ENCODE measurements around the gene PCGF2.
A peak's percentile ranks its signal among the peaks of the same experiment; 100 is the strongest.
"Not testable (repeated sequence)": the region's sequence is repeated elsewhere in the genome, so short reads cannot be mapped to it uniquely, and the experiment has no call there.

Gene PCGF2

GRCh38 chr17:38748149-38748891, at the start of gene PCGF2:
Gene PCGF2 (minus strand): TSS chr17:38748336. CDS start chr17:38740402, 7,934 bp downstream.
- peak; percentile 94 for DNase-seq (ENCODE audit: low read depth, low spot score)

GRCh38 chr17:38797828-38798227, 49.7 kb upstream of the PCGF2 start:
- DNase-seq (ENCODE audit: low read depth, low spot score), result no peak

GRCh38 chr17:38797158-38797490, 49.0 kb upstream of the PCGF2 start:
- DNase-seq (ENCODE audit: low read depth, low spot score), result no peak

- DNase-seq (ENCODE audit: low read depth, low spot score), result no peak
Measured at GRCh38 chr17:38796451-38797157, 48.5 kb upstream of the PCGF2 start.

- no peak for DNase-seq (ENCODE audit: low read depth, low spot score)
Measured at GRCh38 chr17:38794221-38794620, 46.1 kb upstream of the PCGF2 start.

- DNase-seq (ENCODE audit: low read depth, low spot score), result no peak
Measured at GRCh38 chr17:38791162-38791561, 43.0 kb upstream of the PCGF2 start.

- not testable (repeated sequence) for DNase-seq (ENCODE audit: low read depth, low spot score)
Measured at GRCh38 chr17:38790148-38790707, 42.1 kb upstream of the PCGF2 start.

GRCh38 chr17:38789185-38789584, 41.0 kb upstream of the PCGF2 start:
- peak; percentile 28 for DNase-seq (ENCODE audit: low read depth, low spot score)

- not testable (repeated sequence) for DNase-seq (ENCODE audit: low read depth, low spot score)
Measured at GRCh38 chr17:38787999-38788398, 39.9 kb upstream of the PCGF2 start.

- no peak for DNase-seq (ENCODE audit: low read depth, low spot score)
Measured at GRCh38 chr17:38786372-38786771, 38.2 kb upstream of the PCGF2 start.

- no peak for DNase-seq (ENCODE audit: low read depth, low spot score)
Measured at GRCh38 chr17:38783227-38783626, 35.1 kb upstream of the PCGF2 start.

- no peak for DNase-seq (ENCODE audit: low read depth, low spot score)
Measured at GRCh38 chr17:38779965-38780752, 32.0 kb upstream of the PCGF2 start.

- DNase-seq (ENCODE audit: low read depth, low spot score), result no peak
Measured at GRCh38 chr17:38777641-38778250, 29.6 kb upstream of the PCGF2 start.

- DNase-seq (ENCODE audit: low read depth, low spot score), result no peak
Measured at GRCh38 chr17:38773258-38773657, 25.1 kb upstream of the PCGF2 start.

GRCh38 chr17:38768417-38768816, 20.3 kb upstream of the PCGF2 start:
- no peak for DNase-seq (ENCODE audit: low read depth, low spot score)

GRCh38 chr17:38766341-38766740, 18.2 kb upstream of the PCGF2 start:
- DNase-seq (ENCODE audit: low read depth, low spot score), result no peak

- no peak for DNase-seq (ENCODE audit: low read depth, low spot score)
Measured at GRCh38 chr17:38762231-38762630, 14.1 kb upstream of the PCGF2 start.

- DNase-seq (ENCODE audit: low read depth, low spot score), result peak; percentile 73
Measured at GRCh38 chr17:38761612-38762011, 13.5 kb upstream of the PCGF2 start.

- DNase-seq (ENCODE audit: low read depth, low spot score), result no peak
Measured at GRCh38 chr17:38753071-38753506, 5.0 kb upstream of the PCGF2 start.

GRCh38 chr17:38752308-38753070, 4.4 kb upstream of the PCGF2 start, which contains the start of gene PSMB3:
Gene PSMB3 (plus strand): TSS chr17:38752741. CDS start chr17:38752827, 86 bp downstream.
- peak; percentile 99 for DNase-seq (ENCODE audit: low read depth, low spot score)

All from ELF-1 (cell line).